Measurements from ENCODE around the gene TUBB2A. TPM values are rescaled to one million over a fixed set of nuclear protein-coding genes. Genes with fewer than 3 reads are reported as not detected.

TUBB2A gene
- total RNA-seq, 2 donors from 2014 or later, result 19.5 to 54.3 TPM

Other genes with a start within 250 kb of the TUBB2A start
- 100 to 1,000 TPM; 182 to 192 TPM for gene SERPINB6, start 186.0 kb downstream of the TUBB2A start, total RNA-seq
- gene NQO2, start 157.7 kb downstream of the TUBB2A start, total RNA-seq, result 10 to 100 TPM in 1 of 2 donors, 1 to 10 TPM in 1; 10.0 to 12.2 TPM
- gene RIPK1, start 89.0 kb downstream of the TUBB2A start, total RNA-seq, result 10 to 100 TPM; 30.2 to 35.0 TPM
- 10 to 100 TPM; 25.5 to 27.6 TPM for gene BPHL, start 38.8 kb downstream of the TUBB2A start, total RNA-seq
- 1 to 10 TPM; 1.2 to 2.7 TPM for gene TUBB2B, start 70.1 kb upstream of the TUBB2A start, total RNA-seq
- gene PSMG4, start 101.4 kb upstream of the TUBB2A start, total RNA-seq, result 10 to 100 TPM in 1 of 2 donors, 1 to 10 TPM in 1; 9.9 to 13.8 TPM